Measurements from ENCODE around the gene HTRA1.

GRCh38 chr10:122473116-122473515, 11.8 kb downstream of the HTRA1 start:
- TF ChIP-seq CTCF (IDR thresholded peaks at IDR 0.05) (no peak), POLR2AphosphoS5 (IDR thresholded peaks at IDR 0.05) (no peak), POLR2A (IDR thresholded peaks at IDR 0.05) (no peak)

Data from breast epithelium (tissue), 3 donors.